ENCODE data around the gene UTP14A.

UTP14A gene

GRCh38 chrX:129958814-129959492 lies 53.0 kb downstream of the UTP14A start:
- Histone ChIP-seq H3K9ac (ENCODE audit: low read length) (no peak overlapping the region), H3K4me1 (ENCODE audit: low read length) (peaks cover 5% of the 10 kb centered on the region), H3K4me3 (ENCODE audit: low read length) (no peak overlapping the region), H2AFZ (ENCODE audit: low read length) (no peak overlapping the region), H3K36me3 (replicated peaks; ENCODE audit: insufficient read depth, low read length) (no peaks in the 10 kb centered on the region), H3K9me2 (replicated peaks; ENCODE audit: insufficient read depth, low read length) (no peaks in the 10 kb centered on the region), H3K27me3 (replicated peaks; ENCODE audit: insufficient read depth, low read length) (no peaks in the 10 kb centered on the region), H3K27ac (ENCODE audit: low read length) (no peak overlapping the region), H4K20me1 (ENCODE audit: insufficient read depth, low read length) (no peaks in the 10 kb centered on the region), H3K79me2 (ENCODE audit: low read length) (no peaks in the 10 kb centered on the region), H3F3A (ENCODE audit: insufficient read depth, low read length) (peaks cover 7% of the 10 kb centered on the region; the same call in 1 of the 2 replicates), H3K9me3 (replicated peaks; ENCODE audit: insufficient read depth, low read length) (no peaks in the 10 kb centered on the region), H3K4me2 (ENCODE audit: low read depth, low read length) (no peak overlapping the region)
- TF ChIP-seq EZH2phosphoT487 (IDR thresholded peaks at IDR 0.05; ENCODE audit: low read length): no peak
- DNase-seq: no peak

DNA sequence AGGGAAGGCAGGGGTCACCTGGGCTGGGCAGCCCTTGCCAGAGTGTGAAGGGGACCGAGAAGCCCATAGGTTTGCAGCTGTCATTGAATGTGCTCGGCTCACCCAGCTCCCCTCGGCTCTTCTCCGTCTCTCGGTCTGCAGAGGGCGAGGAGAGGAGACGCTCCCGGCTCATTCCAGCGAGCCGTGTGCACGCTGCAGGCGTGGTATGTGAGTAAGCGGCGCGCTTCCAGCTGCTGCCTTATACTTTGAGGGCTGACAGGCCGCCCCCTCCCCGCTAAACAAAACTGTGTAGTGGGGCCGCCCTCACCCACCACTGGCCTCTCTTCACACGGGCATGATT lies 53.5 kb downstream of the UTP14A start:
- Histone ChIP-seq H3K4me2 (ENCODE audit: low read depth, low read length) (no peak overlapping the region), H3K27ac (ENCODE audit: low read length) (no peak overlapping the region), H3K27me3 (replicated peaks; ENCODE audit: insufficient read depth, low read length) (no peaks in the 10 kb centered on the region)

GRCh38 chrX:129961180-129962083 lies 55.5 kb downstream of the UTP14A start:
- peak overlapping the region; percentile 43; the same call in 1 of the 2 replicates for H3K27ac ChIP-seq (ENCODE audit: low read length)
- H3K4me3 ChIP-seq (ENCODE audit: low read length): peak overlapping the region; percentile 51
- H3K27me3 ChIP-seq (replicated peaks; ENCODE audit: insufficient read depth, low read length): no peaks in the 10 kb centered on the region
- H3K36me3 ChIP-seq (replicated peaks; ENCODE audit: insufficient read depth, low read length): no peaks in the 10 kb centered on the region
- H3F3A ChIP-seq (ENCODE audit: insufficient read depth, low read length): no peaks in the 10 kb centered on the region; the same call in 1 of the 2 replicates
- H3K4me1 ChIP-seq (ENCODE audit: low read length): peaks cover 5% of the 10 kb centered on the region
- H3K9me2 ChIP-seq (replicated peaks; ENCODE audit: insufficient read depth, low read length): no peaks in the 10 kb centered on the region
- H3K9ac ChIP-seq (ENCODE audit: low read length): peak overlapping the region; percentile 50; the same call in 1 of the 2 replicates
- H3K9me3 ChIP-seq (replicated peaks; ENCODE audit: insufficient read depth, low read length): no peaks in the 10 kb centered on the region
- peak overlapping the region; percentile 80 for H3K4me2 ChIP-seq (ENCODE audit: low read depth, low read length)
- TF ChIP-seq EZH2 (optimal IDR thresholded peaks at IDR 0.05; ENCODE audit: low read depth, low read length): no peak
- TF ChIP-seq EZH2phosphoT487 (IDR thresholded peaks at IDR 0.05; ENCODE audit: low read length): no peak
- TF ChIP-seq CTCF (IDR thresholded peaks at IDR 0.05; ENCODE audit: low read length): no peak
- H2AFZ ChIP-seq (ENCODE audit: low read length): peak overlapping the region; percentile 87
- no peaks in the 10 kb centered on the region for H3K79me2 ChIP-seq (ENCODE audit: low read length)
- peak; percentile 89 for DNase-seq
- H4K20me1 ChIP-seq (ENCODE audit: insufficient read depth, low read length): no peaks in the 10 kb centered on the region

More for the DNA sequence above, 53.5 kb downstream of the UTP14A start:
- no peak for TF ChIP-seq EZH2phosphoT487 (IDR thresholded peaks at IDR 0.05; ENCODE audit: low read length)
- TF ChIP-seq EZH2 (optimal IDR thresholded peaks at IDR 0.05; ENCODE audit: low read depth, low read length): no peak
- TF ChIP-seq CTCF (IDR thresholded peaks at IDR 0.05; ENCODE audit: low read length): no peak
- Histone ChIP-seq H2AFZ (ENCODE audit: low read length) (no peak overlapping the region), H3K36me3 (replicated peaks; ENCODE audit: insufficient read depth, low read length) (no peaks in the 10 kb centered on the region), H3K4me1 (ENCODE audit: low read length) (peaks cover 5% of the 10 kb centered on the region), H3K9me2 (replicated peaks; ENCODE audit: insufficient read depth, low read length) (no peaks in the 10 kb centered on the region), H4K20me1 (ENCODE audit: insufficient read depth, low read length) (no peaks in the 10 kb centered on the region), H3K9ac (ENCODE audit: low read length) (no peak overlapping the region), H3K79me2 (ENCODE audit: low read length) (no peaks in the 10 kb centered on the region), H3K4me3 (ENCODE audit: low read length) (no peak overlapping the region), H3F3A (ENCODE audit: insufficient read depth, low read length) (peaks cover 7% of the 10 kb centered on the region; the same call in 1 of the 2 replicates), H3K9me3 (replicated peaks; ENCODE audit: insufficient read depth, low read length) (no peaks in the 10 kb centered on the region)
- no peak for DNase-seq

All from MM.1S (cell line).